Stimulated activated CD4-positive, alpha-beta T cell treated with anti-CD3 and anti-CD28 coated beads, Interleukin-1b, Interleukin-23, amount 100 ng/mL, for 4 hours (primary cell): ENCODE results near the gene CCDC154.
"Not testable (repeated sequence)": the region's sequence is repeated elsewhere in the genome, so short reads cannot be mapped to it uniquely, and the experiment has no call there.

Experiments used
- DNase-seq, 2 donors: peaks; one replicate each; pipeline ENCODE4 v3.0.0-alpha.2; 2020; ENCODE audit warnings: low read depth in 2 of 2

The CCDC154 gene, protein sequence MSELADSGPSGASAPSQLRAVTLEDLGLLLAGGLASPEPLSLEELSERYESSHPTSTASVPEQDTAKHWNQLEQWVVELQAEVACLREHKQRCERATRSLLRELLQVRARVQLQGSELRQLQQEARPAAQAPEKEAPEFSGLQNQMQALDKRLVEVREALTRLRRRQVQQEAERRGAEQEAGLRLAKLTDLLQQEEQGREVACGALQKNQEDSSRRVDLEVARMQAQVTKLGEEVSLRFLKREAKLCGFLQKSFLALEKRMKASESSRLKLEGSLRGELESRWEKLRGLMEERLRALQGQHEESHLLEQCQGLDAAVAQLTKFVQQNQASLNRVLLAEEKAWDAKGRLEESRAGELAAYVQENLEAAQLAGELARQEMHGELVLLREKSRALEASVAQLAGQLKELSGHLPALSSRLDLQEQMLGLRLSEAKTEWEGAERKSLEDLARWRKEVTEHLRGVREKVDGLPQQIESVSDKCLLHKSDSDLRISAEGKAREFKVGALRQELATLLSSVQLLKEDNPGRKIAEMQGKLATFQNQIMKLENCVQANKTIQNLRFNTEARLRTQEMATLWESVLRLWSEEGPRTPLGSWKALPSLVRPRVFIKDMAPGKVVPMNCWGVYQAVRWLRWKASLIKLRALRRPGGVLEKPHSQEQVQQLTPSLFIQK

GRCh38 chr16:1443980-1444729 lies at the start of gene CCDC154:
Gene CCDC154, minus strand, starts transcription at chr16:1444556. Its CDS starts 234 bp downstream, at chr16:1444322.
- no peak for DNase-seq

- DNase-seq = no peak
These were observed 49.4 kb upstream of the CCDC154 start for GRCh38 chr16:1493746-1494094.

DNA sequence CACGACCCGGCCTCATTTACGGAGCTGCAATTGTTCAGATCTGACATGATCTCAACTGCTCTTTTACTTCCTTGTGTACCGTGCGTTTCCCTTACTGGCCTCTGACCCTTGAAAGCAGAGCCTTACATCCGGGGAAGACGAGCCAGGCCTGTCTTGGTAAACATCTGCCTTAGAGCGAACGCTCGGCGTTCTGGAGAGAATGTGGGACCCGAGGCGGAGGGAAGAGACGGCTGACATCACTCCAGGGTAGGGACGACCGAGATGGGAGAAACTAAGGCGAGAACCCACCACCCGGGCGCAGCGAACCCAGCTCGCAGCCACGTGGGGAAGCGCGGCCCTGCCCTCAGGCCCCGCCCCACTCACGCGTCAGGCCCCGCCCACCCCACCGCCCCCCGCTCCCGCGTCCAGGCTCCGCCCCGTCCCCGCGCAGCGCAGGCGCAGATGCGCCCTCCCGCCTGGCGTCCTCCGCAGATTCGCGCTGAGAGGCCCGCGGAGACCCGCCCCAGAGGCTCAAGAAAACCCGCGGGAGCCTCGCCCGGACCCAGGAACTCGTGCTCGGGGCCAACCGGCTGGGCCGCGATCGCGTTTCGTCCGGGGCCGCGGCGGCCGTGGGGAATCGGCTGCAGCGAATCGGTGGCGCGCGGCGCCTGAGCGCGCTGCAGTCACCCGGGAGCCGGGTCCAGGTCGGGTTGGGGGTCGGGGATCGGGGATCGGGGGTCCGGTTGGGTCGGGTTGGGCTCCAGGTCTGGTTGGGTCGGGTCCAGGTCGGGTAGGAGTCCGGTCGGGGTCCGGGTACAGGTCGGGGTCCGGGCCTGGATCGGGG lies 48.8 kb upstream of the CCDC154 start, which contains the start of gene TELO2:
TELO2 (plus strand) TSS at position 438 of the 823 bp plus-strand sequence. CDS start 922 bp downstream, outside the sequence.
- DNase-seq = peak; percentile 87 to 90

DNA sequence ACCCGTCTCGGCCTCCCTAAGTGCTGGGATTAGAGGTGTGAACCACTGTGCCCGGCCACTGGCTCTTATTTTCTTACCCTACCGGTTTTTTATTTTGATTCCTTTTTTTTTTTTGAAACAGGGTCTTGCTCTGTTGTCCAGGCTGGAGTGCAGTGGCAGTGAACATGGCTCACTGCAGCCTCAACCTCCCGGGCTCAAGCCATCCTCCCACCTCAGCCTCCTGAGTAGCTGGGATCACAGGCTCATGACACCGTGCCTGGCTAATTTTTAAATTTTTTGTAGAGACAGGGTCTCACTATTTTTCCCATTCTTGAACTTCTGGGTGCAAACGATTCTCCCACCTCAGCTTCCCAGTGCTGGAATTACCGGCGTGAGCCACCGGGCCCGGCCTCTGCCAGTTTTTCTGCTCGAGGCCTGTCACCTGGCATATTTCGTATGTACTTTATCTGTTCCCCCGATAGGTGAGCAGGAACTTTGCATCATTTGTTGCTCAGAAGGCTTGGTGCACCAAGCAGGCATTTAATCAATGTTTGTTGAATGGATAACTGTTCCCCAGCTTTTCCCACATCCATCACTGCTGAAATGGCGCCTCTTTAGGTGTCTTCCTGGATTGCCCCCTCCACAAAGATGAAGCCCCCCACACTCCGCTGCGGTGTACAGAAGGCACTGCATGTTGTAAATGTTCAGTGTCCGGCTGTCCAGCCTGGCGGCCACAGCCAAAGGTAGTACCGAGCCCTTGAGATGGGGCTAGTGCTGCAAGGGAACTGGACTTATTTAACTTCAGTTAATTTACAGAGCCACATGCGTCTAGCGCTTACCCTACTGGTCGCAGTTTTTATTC lies 47.9 kb upstream of the CCDC154 start:
- no peak for DNase-seq

DNA sequence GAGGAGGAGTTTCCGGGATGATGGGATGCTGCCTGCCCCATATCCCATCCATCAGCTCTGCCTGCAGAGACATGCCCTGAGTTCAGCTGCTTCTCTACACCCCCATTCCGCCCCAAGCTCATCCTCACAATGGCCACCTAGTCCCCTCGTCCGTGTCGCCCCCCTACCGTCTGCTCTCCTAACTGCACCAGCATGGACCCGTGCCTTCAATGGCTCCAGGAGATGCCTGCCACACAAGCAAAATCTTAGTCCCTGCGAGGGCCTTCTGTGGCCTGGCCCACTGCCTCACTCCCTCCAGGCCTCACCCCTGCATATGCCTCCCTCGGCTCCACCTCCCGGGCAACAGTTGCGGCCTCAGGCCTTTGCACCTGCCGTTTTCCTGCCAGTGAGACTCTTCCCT lies 47.0 kb upstream of the CCDC154 start:
- DNase-seq = no peak

DNA sequence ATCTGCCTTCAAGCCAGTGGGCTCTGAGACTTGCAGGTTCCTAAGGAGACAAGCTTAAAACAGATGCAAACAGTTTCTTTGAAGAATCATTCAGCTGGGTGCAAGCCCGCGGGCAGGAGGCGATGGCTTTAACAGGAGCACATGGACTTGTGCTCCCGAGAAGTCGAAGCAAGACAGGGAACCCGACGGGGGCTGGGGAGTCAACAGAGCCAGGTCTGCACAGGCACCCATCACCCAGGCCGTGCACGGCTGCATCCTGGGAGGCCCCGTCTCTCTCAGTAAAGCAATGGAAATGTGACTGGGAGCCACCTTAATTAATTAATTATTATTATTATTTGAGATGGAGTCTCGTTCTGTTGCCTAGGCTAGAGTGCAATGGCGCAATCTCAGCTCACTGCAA lies 44.7 kb upstream of the CCDC154 start:
- DNase-seq = no peak

DNA sequence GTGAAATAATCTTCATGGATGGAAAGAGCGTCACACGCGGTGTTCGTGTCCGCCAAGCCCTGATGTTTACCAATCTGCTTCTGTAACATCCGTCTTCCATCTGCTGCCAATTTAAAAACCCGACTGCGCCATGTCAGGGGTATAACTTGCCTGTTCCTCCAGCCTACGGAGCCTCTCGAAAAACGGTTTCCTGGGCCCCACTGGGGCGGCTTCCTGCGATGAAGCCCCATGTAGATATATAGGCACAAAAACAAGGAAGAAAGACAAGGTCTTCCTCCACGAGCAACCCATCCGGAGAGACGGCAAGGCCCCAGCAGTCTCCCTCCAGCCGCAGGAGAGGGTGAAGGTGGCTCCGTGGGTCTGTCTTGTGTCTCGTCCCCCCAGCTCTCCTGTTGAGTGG lies 44.3 kb upstream of the CCDC154 start, which contains the start of gene PTX4:
PTX4 (minus strand) TSS at position 326 of the 400 bp plus-strand sequence; CDS start at position 291, 35 bp downstream.
- no peak for DNase-seq

GRCh38 chr16:1488054-1488601 lies 43.8 kb upstream of the CCDC154 start:
- DNase-seq = no peak

GRCh38 chr16:1487395-1488053 lies 43.2 kb upstream of the CCDC154 start:
- no peak for DNase-seq

- DNase-seq = no peak
These were observed 42.4 kb upstream of the CCDC154 start for GRCh38 chr16:1486551-1487390.

DNA sequence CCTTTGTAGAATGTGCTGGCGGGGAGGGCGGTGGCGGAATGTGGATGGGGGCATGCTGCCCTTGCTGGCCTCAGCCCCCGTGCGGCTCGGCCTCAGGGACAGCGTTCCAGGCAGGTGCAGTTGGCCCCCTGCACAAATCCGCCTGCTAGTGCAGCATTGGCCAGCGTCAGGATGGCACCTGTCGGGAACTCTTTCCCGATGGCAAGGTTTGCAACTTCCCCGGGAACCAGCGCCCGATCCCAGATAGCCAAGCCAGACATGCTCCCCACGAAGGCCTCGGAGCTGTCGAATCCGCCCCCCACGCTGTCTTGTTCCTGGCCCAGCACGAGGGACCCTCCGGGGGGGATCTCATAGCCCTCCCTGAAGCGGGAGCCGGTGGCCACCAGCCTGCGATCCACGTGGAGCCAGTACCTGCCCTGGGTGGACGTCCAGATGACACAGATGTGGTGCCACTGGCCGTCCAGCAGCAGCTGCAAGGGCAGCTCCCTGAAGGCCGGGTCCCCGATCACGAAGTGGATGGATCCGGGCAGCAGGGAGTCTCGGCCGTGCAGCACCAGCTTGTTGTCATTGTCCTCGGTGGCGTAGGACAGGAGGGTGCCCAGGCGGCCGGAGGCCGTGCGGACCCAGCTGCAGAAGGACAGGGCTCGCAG lies 41.6 kb upstream of the CCDC154 start:
- DNase-seq = no peak

DNA sequence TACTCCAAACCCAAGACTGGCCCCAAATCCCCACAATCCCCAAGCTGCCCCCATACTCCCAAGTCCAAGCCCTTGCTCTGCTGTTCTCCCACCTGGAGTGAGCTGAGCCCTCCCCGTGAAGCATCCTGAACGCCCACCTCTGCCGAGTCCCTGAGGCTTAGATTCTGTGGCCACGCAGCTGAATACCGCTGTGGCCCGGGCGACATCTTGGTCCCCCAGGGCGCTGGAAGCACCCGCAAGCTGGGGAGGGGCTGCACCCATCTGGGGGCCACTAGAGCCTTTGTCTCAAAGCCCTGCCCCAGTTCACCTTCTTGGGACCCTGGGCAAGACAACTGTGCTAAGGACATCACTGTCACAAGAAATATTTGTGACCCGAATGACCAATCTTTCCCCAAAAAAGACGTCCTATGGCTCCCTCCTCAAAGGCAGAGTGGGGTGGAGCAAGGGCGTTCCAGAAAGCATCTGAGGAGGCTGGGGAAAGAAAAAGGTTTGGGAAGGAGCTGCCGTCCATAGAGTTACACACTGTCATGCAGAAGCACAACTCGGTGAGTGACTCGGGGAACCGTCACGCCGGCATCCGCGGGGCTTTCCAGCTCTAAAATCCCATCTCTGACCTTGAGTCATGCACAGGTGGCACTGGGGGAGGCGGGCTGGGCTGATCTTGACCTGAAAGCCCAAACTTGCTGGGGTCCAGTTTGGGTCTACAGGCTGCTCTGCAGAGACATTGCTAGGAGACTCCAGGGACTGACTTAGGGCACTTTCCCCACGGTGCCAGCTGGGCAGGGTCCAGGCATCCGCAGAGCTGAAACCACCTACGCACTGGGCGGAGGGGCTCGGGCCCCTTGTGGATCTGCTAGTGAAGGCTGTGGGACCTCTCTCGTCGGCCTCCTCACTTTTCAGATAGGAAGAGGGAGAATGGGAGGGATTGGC lies 37.8 kb upstream of the CCDC154 start:
- DNase-seq = no peak

DNA sequence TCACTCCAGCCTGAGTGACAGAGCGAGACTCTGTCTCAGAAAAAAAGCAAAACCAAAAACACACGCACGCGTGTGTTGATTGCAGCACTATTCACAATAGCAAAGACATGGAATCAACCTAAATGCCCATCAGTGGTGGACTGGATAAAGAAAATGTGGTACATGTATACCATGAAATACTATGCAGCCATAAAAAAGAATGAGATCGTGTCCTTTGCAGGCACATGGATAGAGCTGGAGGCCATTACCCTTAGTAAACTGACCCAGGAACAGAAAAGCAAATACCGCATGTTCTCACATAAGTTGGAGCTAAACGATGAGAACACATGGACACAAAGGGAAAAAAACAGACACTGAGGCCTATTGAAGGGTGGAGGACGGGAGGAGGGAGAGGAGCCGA lies 34.6 kb upstream of the CCDC154 start:
- not testable (repeated sequence) for DNase-seq

DNA sequence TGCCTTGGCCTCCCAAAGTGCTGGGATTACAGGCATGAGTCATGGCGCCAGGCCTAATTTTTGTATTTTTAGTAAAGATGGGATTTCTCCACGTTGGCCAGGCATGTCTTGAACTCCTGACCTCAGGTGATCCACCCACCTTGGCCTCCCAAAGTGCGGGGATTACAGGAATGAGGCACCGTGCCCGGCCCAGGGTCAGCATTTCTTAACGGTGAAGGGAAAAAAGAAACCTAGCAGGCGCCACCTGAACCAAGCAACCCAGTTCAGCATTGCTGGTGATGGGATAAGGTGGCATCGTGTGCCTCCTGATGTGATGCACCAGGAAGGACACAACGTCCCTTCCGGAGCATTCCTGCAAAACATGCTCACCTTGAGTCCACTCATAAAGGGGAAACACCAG lies 32.7 kb upstream of the CCDC154 start:
- no peak for DNase-seq

DNA sequence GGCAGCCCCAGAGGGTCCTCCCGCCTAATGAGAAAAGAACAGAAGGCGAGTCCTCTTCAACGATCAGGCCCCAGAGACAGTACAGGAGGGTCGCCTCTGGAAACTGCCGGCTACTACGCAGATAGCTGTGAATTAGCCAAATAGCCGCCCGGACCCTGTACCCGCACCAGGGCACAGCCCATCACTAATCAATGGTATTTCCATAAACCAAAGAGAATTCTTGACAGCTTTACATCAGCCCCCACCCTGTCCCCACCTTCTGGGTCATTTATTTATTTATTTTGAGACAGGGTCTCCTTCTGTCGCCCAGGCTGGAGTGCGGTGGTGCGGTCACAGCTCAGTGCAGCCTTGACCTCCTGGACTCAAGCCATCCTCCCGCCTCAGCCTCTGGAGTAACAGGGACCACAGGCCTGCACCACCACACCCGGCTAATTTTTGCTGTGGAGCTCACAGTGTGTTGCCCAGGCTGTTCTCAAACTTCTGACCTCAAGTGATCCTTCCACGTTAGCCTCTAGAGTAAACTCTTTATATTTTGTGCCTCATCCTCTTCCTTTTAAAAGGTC lies 31.3 kb upstream of the CCDC154 start:
- no peak for DNase-seq

DNA sequence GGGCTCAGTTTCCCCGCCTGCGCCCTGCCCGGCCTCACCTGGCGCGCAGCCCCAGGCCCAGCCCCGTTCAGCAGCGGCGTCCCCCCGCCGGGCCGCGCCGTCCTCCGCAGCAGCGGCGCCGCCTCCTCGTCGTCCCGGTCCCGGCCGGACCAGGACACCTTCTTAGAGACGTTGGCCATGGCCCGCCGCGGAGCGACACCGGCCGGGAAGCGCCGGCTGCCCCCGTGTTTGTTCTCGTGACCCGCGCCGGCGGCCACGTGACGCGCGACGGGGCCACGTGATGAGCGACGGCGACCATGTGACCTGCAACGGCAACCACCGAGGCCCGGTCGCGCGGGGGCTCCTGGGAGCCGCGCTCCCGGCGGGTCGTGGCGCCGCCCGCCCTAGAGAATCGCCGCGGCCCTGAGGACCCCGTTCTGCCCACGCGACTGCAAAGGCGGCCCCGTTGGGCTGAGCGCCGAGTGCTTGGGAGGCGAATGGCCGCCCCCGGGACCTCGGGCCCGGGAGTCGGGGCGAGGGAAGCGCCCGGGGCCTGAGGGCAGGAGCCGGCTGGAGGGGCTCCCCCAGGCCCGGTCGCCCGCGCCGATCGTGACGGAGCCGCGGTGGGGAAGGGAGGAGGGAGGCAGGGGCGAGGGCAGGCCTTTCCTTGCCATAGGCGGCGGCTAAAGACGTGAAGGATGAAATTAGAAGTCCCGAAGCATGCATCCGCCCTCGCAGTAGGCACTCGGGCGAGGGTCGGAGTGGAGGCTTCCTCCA lies 30.6 kb upstream of the CCDC154 start, which contains the start of gene CLCN7:
CLCN7 (minus strand) TSS at position 233 of the 756 bp plus-strand sequence; CDS start at position 179, 54 bp downstream.
- DNase-seq = peak; percentile 77 to 86
